Ovary (tissue), 3 donors: ENCODE measurements around the gene PITPNC1.

ENCODE experiments used
- POLR2A ChIP-seq: fragments of 450-650 bp; IDR thresholded peaks from one replicate; pipeline ENCODE4 v1.6.1; 2017; ENCODE audit warnings: antibody characterized with exemption, mild to moderate bottlenecking, moderate library complexity
- TF ChIP-seq, protein P1 (sequence below), 3 donors: fragments of 450-650 bp in 2 of 3; fragments of 200-600 bp in 1 of 3; IDR thresholded peaks; one replicate each; pipeline versions ENCODE4 v1.5.1 to v1.8.0; 2016 to 2022; ENCODE audit warnings: antibody characterized with exemption in 3 of 3, mild to moderate bottlenecking in 1 of 3
- donor health status: DM: no; HTN: no; CAD: no.

DNA sequence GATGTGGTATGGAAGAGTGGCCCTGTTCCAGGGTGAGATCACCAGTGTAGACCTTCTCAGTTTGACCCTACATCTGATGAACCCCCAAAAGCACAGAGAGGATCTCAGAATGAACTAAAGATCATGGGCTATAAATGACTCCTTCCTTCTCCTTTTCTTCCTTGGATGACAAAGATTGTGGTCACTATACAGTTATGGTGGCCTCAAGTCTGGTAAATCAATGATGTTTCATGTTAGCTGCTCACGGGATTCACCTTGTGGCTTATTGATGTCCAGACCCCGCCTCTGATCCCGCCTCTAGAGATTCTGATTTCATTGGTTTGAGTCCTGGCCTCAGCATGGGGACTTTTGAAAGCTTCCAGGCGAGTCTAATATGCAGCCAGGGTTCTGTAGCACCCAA lies 112.2 kb downstream of the PITPNC1 start:
- TF ChIP-seq, protein P1, sequence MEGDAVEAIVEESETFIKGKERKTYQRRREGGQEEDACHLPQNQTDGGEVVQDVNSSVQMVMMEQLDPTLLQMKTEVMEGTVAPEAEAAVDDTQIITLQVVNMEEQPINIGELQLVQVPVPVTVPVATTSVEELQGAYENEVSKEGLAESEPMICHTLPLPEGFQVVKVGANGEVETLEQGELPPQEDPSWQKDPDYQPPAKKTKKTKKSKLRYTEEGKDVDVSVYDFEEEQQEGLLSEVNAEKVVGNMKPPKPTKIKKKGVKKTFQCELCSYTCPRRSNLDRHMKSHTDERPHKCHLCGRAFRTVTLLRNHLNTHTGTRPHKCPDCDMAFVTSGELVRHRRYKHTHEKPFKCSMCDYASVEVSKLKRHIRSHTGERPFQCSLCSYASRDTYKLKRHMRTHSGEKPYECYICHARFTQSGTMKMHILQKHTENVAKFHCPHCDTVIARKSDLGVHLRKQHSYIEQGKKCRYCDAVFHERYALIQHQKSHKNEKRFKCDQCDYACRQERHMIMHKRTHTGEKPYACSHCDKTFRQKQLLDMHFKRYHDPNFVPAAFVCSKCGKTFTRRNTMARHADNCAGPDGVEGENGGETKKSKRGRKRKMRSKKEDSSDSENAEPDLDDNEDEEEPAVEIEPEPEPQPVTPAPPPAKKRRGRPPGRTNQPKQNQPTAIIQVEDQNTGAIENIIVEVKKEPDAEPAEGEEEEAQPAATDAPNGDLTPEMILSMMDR (IDR thresholded peaks at IDR 0.05): no peak
- TF ChIP-seq POLR2A: no peak
